Dendritic cell treated with granulocyte-macrophage colony-stimulating factor and Interleukin-4, amounts not matched to agents 40 ng/mL and 50 ng/mL, for 4 days (primary cell): ENCODE data around the gene ANAPC16.
"Not testable (repeated sequence)": the region's sequence is repeated elsewhere in the genome, so short reads cannot be mapped to it uniquely, and the experiment has no call there.

ENCODE experiments used
- H3K27ac Mint-ChIP-seq: one replicate; pipeline ENCODE4 v1.8.0; 2022; ENCODE audit warnings: mild to moderate bottlenecking, mixed read lengths
- H3K27me3 Mint-ChIP-seq: one replicate; pipeline ENCODE4 v1.8.0; 2022; ENCODE audit warnings: mild to moderate bottlenecking, mixed read lengths
- H3K36me3 Mint-ChIP-seq: one replicate; pipeline ENCODE4 v1.8.0; 2022; ENCODE audit warnings: low read depth, mixed read lengths
- H3K4me1 Mint-ChIP-seq: one replicate; pipeline ENCODE4 v1.8.0; 2022; ENCODE audit warnings: low read depth, mixed read lengths
- H3K4me3 Mint-ChIP-seq: one replicate; pipeline ENCODE4 v1.8.0; 2022; ENCODE audit warnings: mild to moderate bottlenecking, moderate library complexity, mixed read lengths
- H3K9me3 Mint-ChIP-seq: one replicate; pipeline ENCODE4 v1.8.0; 2022; ENCODE audit warnings: mixed read lengths
- intact Hi-C: fragments of 100-400 bp; cut with micrococcal nuclease; formaldehyde crosslinking; loops from one replicate; pipeline ENCODE4 v1.15.0; 2022

Gene ANAPC16

GRCh38 chr10:72224191-72224590, 8.4 kb downstream of the ANAPC16 start:
- H3K9me3 Mint-ChIP-seq, H3K27me3 Mint-ChIP-seq, H3K27ac Mint-ChIP-seq, intact Hi-C loops, H3K4me3 Mint-ChIP-seq: not testable (repeated sequence)
- Mint-ChIP-seq H3K36me3 (peaks cover 33% of the 10 kb centered on the region), H3K4me1 (peaks cover 33% of the 10 kb centered on the region)

GRCh38 chr10:72226418-72227027, 10.7 kb downstream of the ANAPC16 start:
- no peak overlapping the region for H3K27ac Mint-ChIP-seq
- H3K9me3 Mint-ChIP-seq, result no peaks in the 10 kb centered on the region
- no peak overlapping the region for H3K4me3 Mint-ChIP-seq
- H3K27me3 Mint-ChIP-seq, result no peaks in the 10 kb centered on the region
- intact Hi-C loops, result no loop called here
- H3K36me3 Mint-ChIP-seq, result peaks cover 42% of the 10 kb centered on the region
- peaks cover 18% of the 10 kb centered on the region for H3K4me1 Mint-ChIP-seq

- H3K4me3 Mint-ChIP-seq, result no peak overlapping the region
- H3K27ac Mint-ChIP-seq, result peak overlapping the region; percentile 57
- H3K27me3 Mint-ChIP-seq, result no peaks in the 10 kb centered on the region
- intact Hi-C loops, result no loop called here
- H3K9me3 Mint-ChIP-seq, result no peaks in the 10 kb centered on the region
- peaks cover 45% of the 10 kb centered on the region for H3K36me3 Mint-ChIP-seq
- peaks cover 12% of the 10 kb centered on the region for H3K4me1 Mint-ChIP-seq
Measured at GRCh38 chr10:72227826-72228225, 12.0 kb downstream of the ANAPC16 start.

GRCh38 chr10:72228318-72228751, 12.5 kb downstream of the ANAPC16 start:
- H3K9me3 Mint-ChIP-seq, result no peaks in the 10 kb centered on the region
- no peak overlapping the region for H3K27ac Mint-ChIP-seq
- H3K27me3 Mint-ChIP-seq, result no peaks in the 10 kb centered on the region
- H3K36me3 Mint-ChIP-seq, result peaks cover 50% of the 10 kb centered on the region
- no peak overlapping the region for H3K4me3 Mint-ChIP-seq
- peaks cover 9% of the 10 kb centered on the region for H3K4me1 Mint-ChIP-seq
- intact Hi-C loops, result no loop called here

GRCh38 chr10:72229261-72230251, 13.7 kb downstream of the ANAPC16 start:
- Mint-ChIP-seq H3K27ac (no peak overlapping the region), H3K4me1 (no peaks in the 10 kb centered on the region), H3K4me3 (no peak overlapping the region), H3K27me3 (no peaks in the 10 kb centered on the region), H3K36me3 (peaks cover 54% of the 10 kb centered on the region), H3K9me3 (no peaks in the 10 kb centered on the region)
- intact Hi-C loops, result no loop called here

GRCh38 chr10:72233621-72234020, 17.8 kb downstream of the ANAPC16 start:
- no peaks in the 10 kb centered on the region for H3K9me3 Mint-ChIP-seq
- H3K27me3 Mint-ChIP-seq, result peaks cover 2% of the 10 kb centered on the region
- H3K4me3 Mint-ChIP-seq, result no peak overlapping the region
- intact Hi-C loops, result no loop called here
- peaks cover 6% of the 10 kb centered on the region for H3K4me1 Mint-ChIP-seq
- peaks cover 73% of the 10 kb centered on the region for H3K36me3 Mint-ChIP-seq
- no peak overlapping the region for H3K27ac Mint-ChIP-seq

GRCh38 chr10:72234560-72235095, 18.8 kb downstream of the ANAPC16 start:
- Mint-ChIP-seq H3K4me1 (peaks cover 14% of the 10 kb centered on the region), H3K36me3 (peaks cover 66% of the 10 kb centered on the region), H3K27ac (no peak overlapping the region), H3K4me3 (no peak overlapping the region), H3K27me3 (peaks cover 4% of the 10 kb centered on the region), H3K9me3 (no peaks in the 10 kb centered on the region)
- intact Hi-C loops, result no loop called here

GRCh38 chr10:72235544-72236279, 19.9 kb downstream of the ANAPC16 start:
- peaks cover 17% of the 10 kb centered on the region for H3K4me1 Mint-ChIP-seq
- no peaks in the 10 kb centered on the region for H3K9me3 Mint-ChIP-seq
- peaks cover 12% of the 10 kb centered on the region for H3K27me3 Mint-ChIP-seq
- no peak overlapping the region for H3K4me3 Mint-ChIP-seq
- H3K27ac Mint-ChIP-seq, result no peak overlapping the region
- H3K36me3 Mint-ChIP-seq, result peaks cover 56% of the 10 kb centered on the region
- intact Hi-C loops, result no loop called here

GRCh38 chr10:72238392-72239175, 22.8 kb downstream of the ANAPC16 start:
- Mint-ChIP-seq H3K27ac (no peak overlapping the region), H3K9me3 (no peaks in the 10 kb centered on the region), H3K27me3 (peaks cover 31% of the 10 kb centered on the region), H3K4me1 (peaks cover 41% of the 10 kb centered on the region), H3K4me3 (no peak overlapping the region), H3K36me3 (peaks cover 38% of the 10 kb centered on the region)
- intact Hi-C loops, result no loop called here

GRCh38 chr10:72239409-72239808, 23.6 kb downstream of the ANAPC16 start:
- H3K4me3 Mint-ChIP-seq, result no peak overlapping the region
- H3K9me3 Mint-ChIP-seq, result no peaks in the 10 kb centered on the region
- peaks cover 35% of the 10 kb centered on the region for H3K27me3 Mint-ChIP-seq
- H3K4me1 Mint-ChIP-seq, result peaks cover 47% of the 10 kb centered on the region
- intact Hi-C loops, result no loop called here
- H3K27ac Mint-ChIP-seq, result no peak overlapping the region
- peaks cover 30% of the 10 kb centered on the region for H3K36me3 Mint-ChIP-seq

- Mint-ChIP-seq H3K27me3 (peaks cover 43% of the 10 kb centered on the region), H3K9me3 (no peaks in the 10 kb centered on the region), H3K4me3 (no peak overlapping the region), H3K4me1 (peaks cover 51% of the 10 kb centered on the region), H3K36me3 (peaks cover 20% of the 10 kb centered on the region), H3K27ac (no peak overlapping the region)
- intact Hi-C loops, result no loop called here
Measured at GRCh38 chr10:72240371-72240770, 24.6 kb downstream of the ANAPC16 start.

GRCh38 chr10:72241691-72242252, 26.0 kb downstream of the ANAPC16 start:
- intact Hi-C loops, result no loop called here
- Mint-ChIP-seq H3K4me1 (peaks cover 45% of the 10 kb centered on the region), H3K27me3 (peaks cover 48% of the 10 kb centered on the region), H3K27ac (peak overlapping the region; percentile 4), H3K36me3 (peaks cover 7% of the 10 kb centered on the region), H3K9me3 (no peaks in the 10 kb centered on the region), H3K4me3 (no peak overlapping the region)

GRCh38 chr10:72242675-72243074, 26.9 kb downstream of the ANAPC16 start:
- intact Hi-C loops, result no loop called here
- Mint-ChIP-seq H3K4me1 (peaks cover 46% of the 10 kb centered on the region), H3K9me3 (no peaks in the 10 kb centered on the region), H3K4me3 (no peak overlapping the region), H3K27me3 (peaks cover 51% of the 10 kb centered on the region), H3K27ac (peak overlapping the region; percentile 4), H3K36me3 (no peaks in the 10 kb centered on the region)
